ENCODE data around the gene ZEB2. TPM values are rescaled to one million over a fixed set of nuclear protein-coding genes. Genes with fewer than 3 reads are reported as not detected.

The ZEB2 gene
- total and polyA plus RNA-seq, 10 of the 15 experiments (the other 5 are each of a cell fraction or from before 2014, with no cell fraction given) = 0.14 to 3.2 (median 0.84) TPM

- ChIA-PET CTCF (no interaction called here), SMC1A (ENCODE audit: uncharacterized antibody, unreplicated experiment) (no interaction called here), POLR2A (no interaction called here), RAD21 (ENCODE audit: unreplicated experiment) (no interaction called here)
- Histone ChIP-seq H3K9me3 (replicated peaks; ENCODE audit: control insufficient read depth, insufficient read depth, low read length) (no peaks in the 10 kb centered on the region), H3K9ac (ENCODE audit: control insufficient read depth, insufficient read depth, low read length) (no peak overlapping the region), H4K20me1 (ENCODE audit: control insufficient read depth, insufficient read depth) (0 out of 2 replicates have a peak, but pooled peaks cover 4% of the 10 kb centered on the region), H3K27ac (ENCODE audit: control insufficient read depth, insufficient read depth) (no peak overlapping the region), H3K27me3 (replicated peaks in 1 of 2; ENCODE audit: control insufficient read depth in 2 of 2, insufficient read depth in 2 of 2, low read length in 1 of 2) (peaks cover 10 to 41% of the 10 kb centered on the region in 2 experiments), H3K4me3 (0 out of 2 replicates have a peak overlapping the region, but pooled peaks have one; percentile 61), H3K36me3 (ENCODE audit: control insufficient read depth in 2 of 2, insufficient read depth in 2 of 2, low read length in 1 of 2) (no peaks in the 10 kb centered on the region), H3K4me2 (ENCODE audit: control insufficient read depth, insufficient read depth) (no peak overlapping the region), H2AFZ (ENCODE audit: control insufficient read depth, low read depth, low read length) (no peak overlapping the region), H3K4me1 (ENCODE audit: control insufficient read depth, insufficient read depth, low read length) (peaks cover 18% of the 10 kb centered on the region; the same call in 1 of the 2 replicates), H3K79me2 (ENCODE audit: control insufficient read depth, insufficient read depth, low read length) (no peaks in the 10 kb centered on the region)
- FAIRE-seq (no peak), DNase-seq (ENCODE audit: low read depth, low spot score) (no peak), ATAC-seq (no peak)
- BruUV-seq (replicated peaks) = no TSS peak
- TF ChIP-seq ZSCAN29 (IDR thresholded peaks at IDR 0.05) = no peak
- TF ChIP-seq FOXM1 (IDR thresholded peaks at IDR 0.05; ENCODE audit: low read depth, low read length) = no peak
- in situ Hi-C loops (cut with MboI) (no loop called here), intact Hi-C loops (cut with micrococcal nuclease; ENCODE audit: unreplicated experiment) (loop anchor here (10.0 kb wide), 1 partner anchor 350 kb away; no protein-coding TSS in a partner anchor)
- 2% methylated on average over 4 of the region's 4 CpGs for WGBS (ENCODE audit: insufficient coverage, insufficient replicate concordance, low lambda C conversion rate, missing lambda C conversion rate)
Observed at GRCh38 chr2:144515099-144515695, 4.7 kb downstream of the ZEB2 start.

- ChIA-PET POLR2A (interaction anchor here (0.5 to 0.6 kb wide), 2 partner anchors 78 to 172 kb away, joined by 4 to 5 read pairs; no protein-coding TSS in a partner anchor), CTCF (no interaction called here), RAD21 (ENCODE audit: unreplicated experiment) (no interaction called here), SMC1A (ENCODE audit: uncharacterized antibody, unreplicated experiment) (no interaction called here)
- 24% methylated on average over 6 of the region's 6 CpGs for WGBS (ENCODE audit: insufficient coverage, insufficient replicate concordance, low lambda C conversion rate, missing lambda C conversion rate)
- intact Hi-C loops (cut with micrococcal nuclease; ENCODE audit: unreplicated experiment) = loop anchor here (10.0 kb wide), 1 partner anchor 350 kb away; no protein-coding TSS in a partner anchor
- BruUV-seq (replicated peaks) = no TSS peak
- in situ Hi-C loops (cut with MboI) = no loop called here
- Histone ChIP-seq H2AFZ (ENCODE audit: control insufficient read depth, low read depth, low read length) (no peak overlapping the region), H3K4me2 (ENCODE audit: control insufficient read depth, insufficient read depth) (no peak overlapping the region), H3K4me3 (no peak overlapping the region), H3K9ac (ENCODE audit: control insufficient read depth, insufficient read depth, low read length) (no peak overlapping the region), H3K27ac (ENCODE audit: control insufficient read depth, insufficient read depth) (no peak overlapping the region), H3K79me2 (ENCODE audit: control insufficient read depth, insufficient read depth, low read length) (no peaks in the 10 kb centered on the region), H3K36me3 (ENCODE audit: control insufficient read depth in 2 of 2, insufficient read depth in 2 of 2, low read length in 1 of 2) (no peaks in the 10 kb centered on the region), H3K9me3 (replicated peaks; ENCODE audit: control insufficient read depth, insufficient read depth, low read length) (no peaks in the 10 kb centered on the region), H3K27me3 (replicated peaks in 1 of 2; ENCODE audit: control insufficient read depth in 2 of 2, insufficient read depth in 2 of 2, low read length in 1 of 2) (peaks cover 7 to 41% of the 10 kb centered on the region in 2 experiments), H3K4me1 (ENCODE audit: control insufficient read depth, insufficient read depth, low read length) (peaks cover 16% of the 10 kb centered on the region; the same call in 1 of the 2 replicates), H4K20me1 (ENCODE audit: control insufficient read depth, insufficient read depth) (0 out of 2 replicates have a peak, but pooled peaks cover 4% of the 10 kb centered on the region)
- no peak for DNase-seq (ENCODE audit: low read depth, low spot score)
- TF ChIP-seq NFIC (IDR thresholded peaks at IDR 0.05; ENCODE audit: low read depth, low read length) (no peak), BMI1 (IDR thresholded peaks at IDR 0.05; ENCODE audit: borderline replicate concordance) (no peak), SRF (IDR thresholded peaks at IDR 0.05; ENCODE audit: low read depth in 2 of 2, low read length in 2 of 2) (no peak), IRF5 (IDR thresholded peaks at IDR 0.05; ENCODE audit: borderline replicate concordance) (no peak), YY1 (IDR thresholded peaks at IDR 0.05; ENCODE audit: low read depth, low read length) (no peak), RUNX3 (IDR thresholded peaks at IDR 0.05; ENCODE audit: low read length) (no peak), ESRRA (IDR thresholded peaks at IDR 0.05; ENCODE audit: low read length) (no peak), SMARCA5 (IDR thresholded peaks at IDR 0.05) (no peak), NR2C2 (IDR thresholded peaks at IDR 0.05; ENCODE audit: borderline replicate concordance, control insufficient read depth, insufficient read length, low read depth) (no peak), IRF4 (IDR thresholded peaks at IDR 0.05; ENCODE audit: low read depth, low read length) (no peak), PML (IDR thresholded peaks at IDR 0.05; ENCODE audit: low read length) (no peak), ZNF384 (IDR thresholded peaks at IDR 0.05; ENCODE audit: borderline replicate concordance, low read depth, low read length) (no peak), JUND (IDR thresholded peaks at IDR 0.05; ENCODE audit: low read depth, low read length) (no peak), NR2C1 (IDR thresholded peaks at IDR 0.05) (no peak)
- ATAC-seq = no peak
- FAIRE-seq = no peak
Observed at GRCh38 chr2:144514616-144515091, 5.3 kb downstream of the ZEB2 start.

Measured in GM12878 (cell line).